GM12878 (cell line): Measurements from ENCODE around the gene SLC36A1. TPM values are rescaled to one million over a fixed set of nuclear protein-coding genes. Genes with fewer than 3 reads are reported as not detected.

Experiments
- ATAC-seq: fragments of 200-7000 bp; cut with Tn5 transposase; 3 replicates; pipeline ENCODE4 v1.9.1; 2020; ENCODE audit warnings: mild to moderate bottlenecking, moderate library complexity
- BruUV-seq: library from RNA; stranded (reverse); fragments of 400-500 nt; replicated peaks from 2 replicates; lab custom pipeline; 2021; lab: Mats Ljungman, UMichigan
- CTCF ChIA-PET: fragments of 300-600 bp; sonication (Branson Sonifier 250); formaldehyde crosslinking; extraction: SDS; loops from one replicate; lab custom pipeline; 2021; ENCODE audit warnings: inconsistent platforms; lab: Yijun Ruan, JAX
- POLR2A ChIA-PET: fragments of 350-600 bp; formaldehyde crosslinking; extraction: SDS; loops from one replicate; lab custom pipeline; 2021; ENCODE audit warnings: inconsistent platforms; lab: Charles Lee
- RAD21 ChIA-PET: fragments of 300-600 bp; sonication (Branson Sonifier 250); formaldehyde crosslinking; loops from one replicate; lab custom pipeline; 2023; ENCODE audit warnings: antibody characterized with exemption; ENCODE audit not compliant: unreplicated experiment; lab: Charles Lee
- SMC1A ChIA-PET: fragments of 300-600 bp; sonication (Branson Sonifier 250); formaldehyde crosslinking; loops from one replicate; lab custom pipeline; 2023; ENCODE audit not compliant: unreplicated experiment, uncharacterized antibody; lab: Charles Lee
- DNase-seq: peaks from one replicate; pipeline ENCODE4 v3.0.0-alpha.2; 2011; ENCODE audit warnings: low read depth, low spot score
- FAIRE-seq: peaks from 3 replicates; lab custom pipeline; 2011; peaks lifted over from hg19 to GRCh38; lab: Jason Lieb, UNC
- H2AFZ ChIP-seq: 2 replicates; pipeline ENCODE4 v1.6.0; 2011; ENCODE audit warnings: low read depth, low read length, control low read depth; ENCODE audit not compliant: control insufficient read depth
- H3K27ac ChIP-seq: 2 replicates; pipeline ENCODE4 v1.5.1; 2011; ENCODE audit warnings: control low read depth; ENCODE audit not compliant: control insufficient read depth, insufficient read depth
- H3K27me3 ChIP-seq, 2 experiments: replicated peaks in 1 of 2; 2 replicates each; pipeline versions ENCODE4 v1.6.0 to v1.6.1; 2011; ENCODE audit warnings: low read length in 1 of 2; ENCODE audit not compliant: control insufficient read depth in 2 of 2, insufficient read depth in 2 of 2
- H3K36me3 ChIP-seq, 2 experiments: 2 replicates each; pipeline ENCODE4 v1.5.1; 2011; ENCODE audit warnings: low read length in 1 of 2; ENCODE audit not compliant: control insufficient read depth in 2 of 2, insufficient read depth in 2 of 2
- H3K4me1 ChIP-seq: 2 replicates; pipeline ENCODE4 v1.6.1; 2011; ENCODE audit warnings: mild to moderate bottlenecking, low read length, moderate library complexity, mixed read lengths; ENCODE audit not compliant: control insufficient read depth, insufficient read depth
- H3K4me2 ChIP-seq: 2 replicates; pipeline ENCODE4 v1.6.0; 2011; ENCODE audit warnings: control low read depth; ENCODE audit not compliant: control insufficient read depth, insufficient read depth
- H3K4me3 ChIP-seq: fragments of 200-600 bp; sonication (generic); 2 replicates; pipeline ENCODE4 v1.5.1; 2016
- H3K79me2 ChIP-seq: 2 replicates; pipeline ENCODE4 v1.6.0; 2011; ENCODE audit warnings: low read length; ENCODE audit not compliant: control insufficient read depth, insufficient read depth
- H3K9ac ChIP-seq: 2 replicates; pipeline ENCODE4 v1.8.0; 2011; ENCODE audit warnings: low read length, control low read depth, mixed read lengths; ENCODE audit not compliant: control insufficient read depth, insufficient read depth
- H3K9me3 ChIP-seq: replicated peaks from 3 replicates; pipeline ENCODE4 v1.5.1; 2011; ENCODE audit warnings: mild to moderate bottlenecking, low read length; ENCODE audit not compliant: control insufficient read depth, insufficient read depth
- H4K20me1 ChIP-seq: 2 replicates; pipeline ENCODE4 v1.6.0; 2011; ENCODE audit not compliant: control insufficient read depth, insufficient read depth
- CREM ChIP-seq: IDR thresholded peaks from 2 replicates; pipeline ENCODE4 v1.6.1; 2014; ENCODE audit warnings: antibody characterized with exemption, low read depth
- ELK1 ChIP-seq: IDR thresholded peaks from 2 replicates; pipeline ENCODE4 v1.6.1; 2012; ENCODE audit warnings: low read depth, low read length, improper control_type of control experiment
- GATAD2B ChIP-seq: fragments of 450-650 bp; conservative IDR thresholded peaks from 2 replicates; pipeline ENCODE4 v1.6.1; 2017; ENCODE audit warnings: low read depth, mild to moderate bottlenecking, moderate library complexity
- HCFC1 ChIP-seq: fragments of 150-350 bp; IDR thresholded peaks from 2 replicates; pipeline ENCODE4 v1.6.1; 2014; ENCODE audit warnings: low read length
- HDAC6 ChIP-seq: fragments of 200-600 bp; sonication (generic); IDR thresholded peaks from one replicate; pipeline ENCODE4 v1.8.0; 2017; ENCODE audit warnings: antibody characterized with exemption; ENCODE audit not compliant: unreplicated experiment
- KLF5 ChIP-seq: fragments of 450-650 bp; IDR thresholded peaks from 2 replicates; pipeline ENCODE4 v1.6.1; 2014; ENCODE audit warnings: mild to moderate bottlenecking; ENCODE audit not compliant: partially characterized antibody
- LARP7 ChIP-seq: fragments of 450-650 bp; IDR thresholded peaks from 2 replicates; pipeline ENCODE4 v1.6.1; 2017; ENCODE audit warnings: mild to moderate bottlenecking
- MEF2B ChIP-seq: fragments of 450-650 bp; IDR thresholded peaks from 2 replicates; pipeline ENCODE4 v1.6.1; 2018; ENCODE audit warnings: mild to moderate bottlenecking, moderate library complexity; ENCODE audit not compliant: partially characterized antibody, poor library complexity, severe bottlenecking
- NFYA ChIP-seq: IDR thresholded peaks from 2 replicates; pipeline ENCODE4 v1.6.1; 2011; ENCODE audit warnings: low read depth, mild to moderate bottlenecking, low read length, improper control_type of control experiment, borderline replicate concordance
- POU2F2 ChIP-seq: IDR thresholded peaks from 3 replicates; pipeline ENCODE4 v1.6.1; 2011; ENCODE audit warnings: low read depth, mild to moderate bottlenecking, low read length, borderline replicate concordance
- RB1 ChIP-seq: fragments of 450-650 bp; formaldehyde crosslinking; IDR thresholded peaks from 2 replicates; pipeline ENCODE4 v1.6.1; 2017; ENCODE audit warnings: mild to moderate bottlenecking, borderline replicate concordance
- SMAD5 ChIP-seq: IDR thresholded peaks from 2 replicates; pipeline ENCODE4 v1.6.1; 2016; ENCODE audit warnings: antibody characterized with exemption, low read depth
- SMC3 ChIP-seq: IDR thresholded peaks from 2 replicates; pipeline ENCODE4 v1.6.1; 2011; ENCODE audit warnings: low read length, improper control_type of control experiment, borderline replicate concordance
- SREBF1 ChIP-seq: IDR thresholded peaks from 2 replicates; pipeline ENCODE4 v1.6.1; 2012; ENCODE audit warnings: mild to moderate bottlenecking, low read length
- SUPT20H ChIP-seq: IDR thresholded peaks from 2 replicates; pipeline ENCODE4 v1.6.1; 2011; ENCODE audit warnings: low read depth, mild to moderate bottlenecking, low read length, moderate library complexity, borderline replicate concordance; ENCODE audit not compliant: control insufficient read depth
- TBL1XR1 ChIP-seq: IDR thresholded peaks from 2 replicates; pipeline ENCODE4 v1.6.1; 2012; ENCODE audit warnings: low read depth, low read length, improper control_type of control experiment
- TCF12 ChIP-seq: IDR thresholded peaks from 2 replicates; pipeline ENCODE4 v1.6.1; 2011; ENCODE audit warnings: low read depth, mild to moderate bottlenecking, low read length
- TCF7 ChIP-seq: IDR thresholded peaks from 2 replicates; pipeline ENCODE4 v1.6.1; 2014; ENCODE audit warnings: antibody characterized with exemption, borderline replicate concordance
- WGBS: methylation state at CpG from one replicate; pipeline ENCODE4 v1.1.6; 2016; ENCODE audit warnings: low lambda C conversion rate; ENCODE audit not compliant: insufficient replicate concordance, insufficient coverage; ENCODE audit errors: missing lambda C conversion rate; 5-methylcytosine and 5-hydroxymethylcytosine counted together
- in situ Hi-C: fragments of 300-500 bp; cut with MboI; formaldehyde crosslinking; loops from 9 replicates; pipeline ENCODE4 v1.14.3; 2018; ENCODE audit warnings: mixed read lengths
- intact Hi-C: fragments of 100-400 bp; cut with micrococcal nuclease; formaldehyde crosslinking; loops from one replicate; pipeline ENCODE4 v1.14.2; 2022; ENCODE audit not compliant: unreplicated experiment
- polyA plus RNA-seq, 11 experiments: library from polyadenylated mRNA; depleted of rRNA in 4 of 11; unstranded in 6 of 11; stranded (reverse) in 5 of 11; fragments of >200 nt; fragmentation: Nextera tagmentation in 4 of 11; fragmentation: Illumina TruSeq in 1 of 11; extraction: Ambion mirVana in 4 of 11; extraction: Trizol in 1 of 11; gene quantifications; 1 replicate in 1 of 11; 2 replicates in 10 of 11; pipeline versions ENCODE4 v1.2.1 to v1.2.3, GENCODE V29; 2011 to 2016; ENCODE audit warnings: inconsistent platforms in 2 of 11, missing spikeins in 2 of 11, low read depth in 1 of 11
- total RNA-seq, 4 experiments: library from RNA; depleted of rRNA in 3 of 4; stranded (reverse); fragments of >200 nt in 3 of 4; fragmentation: Illumina TruSeq in 1 of 4; extraction: Trizol in 1 of 4; gene quantifications; 2 replicates each; pipeline versions ENCODE4 v1.2.1 to v1.2.3, GENCODE V29; 2013 to 2021

Gene SLC36A1
- total and polyA plus RNA-seq, 10 of the 15 experiments (the other 5 are each of a cell fraction or from before 2014, with no cell fraction given) = 0.50 to 8.2 (median 3.5) TPM

DNA sequence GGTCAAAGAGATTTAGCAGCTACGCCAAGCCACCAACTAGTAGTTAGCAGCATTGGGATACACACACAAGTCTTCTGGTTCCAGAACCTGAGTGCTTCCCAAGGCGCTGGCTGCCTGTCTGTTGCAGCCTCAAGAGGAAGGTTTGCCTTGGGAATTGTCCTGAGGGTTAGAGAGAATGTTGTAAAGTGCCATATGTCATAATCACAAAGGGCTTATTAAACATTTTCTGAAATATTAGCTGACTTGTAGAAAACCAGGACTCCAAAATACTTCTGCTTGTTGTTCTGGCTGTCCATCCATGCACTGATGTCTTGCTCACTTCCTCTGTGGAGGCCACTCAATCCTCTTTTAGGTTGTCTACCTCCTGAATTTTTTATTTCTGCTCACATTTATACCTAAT, 46.3 kb downstream of the SLC36A1 start:
- FAIRE-seq = no peak
- Histone ChIP-seq H3K4me2 (no peak overlapping the region), H3K4me1 (peaks cover 5% of the 10 kb centered on the region; the same call in 1 of the 2 replicates), H4K20me1 (no peaks in the 10 kb centered on the region), H3K79me2 (no peaks in the 10 kb centered on the region), H3K9ac (no peak overlapping the region), H3K27ac (no peak overlapping the region), H3K4me3 (no peak overlapping the region), H3K36me3 (peaks cover 0 to 3% of the 10 kb centered on the region in 2 experiments; a peak in 2 of 4 replicates), H3K9me3 (no peaks in the 10 kb centered on the region), H3K27me3 (no peaks in the 10 kb centered on the region), H2AFZ (no peak overlapping the region)
- RAD21 ChIA-PET = interaction anchor here (1.0 kb wide), 1 partner anchor 46 kb away, joined by 3 read pairs; the partner anchor contains the start of gene SLC36A1
- 97% methylated on average over 2 of the region's 2 CpGs for WGBS
- ATAC-seq = no peak
- CTCF ChIA-PET = interaction anchor here (0.7 kb wide), 1 partner anchor 30 kb away, joined by 3 read pairs; no protein-coding TSS in a partner anchor
- SMC1A ChIA-PET = interaction anchor here (1.0 kb wide), 1 partner anchor 158 kb away, joined by 3 read pairs; no protein-coding TSS in a partner anchor
- TF ChIP-seq SMC3 (no peak), HDAC6 (no peak), SREBF1 (no peak)
- intact Hi-C loops = no loop called here
- BruUV-seq = no TSS peak
- POLR2A ChIA-PET = no interaction called here
- DNase-seq = no peak
- in situ Hi-C loops = no loop called here

DNA sequence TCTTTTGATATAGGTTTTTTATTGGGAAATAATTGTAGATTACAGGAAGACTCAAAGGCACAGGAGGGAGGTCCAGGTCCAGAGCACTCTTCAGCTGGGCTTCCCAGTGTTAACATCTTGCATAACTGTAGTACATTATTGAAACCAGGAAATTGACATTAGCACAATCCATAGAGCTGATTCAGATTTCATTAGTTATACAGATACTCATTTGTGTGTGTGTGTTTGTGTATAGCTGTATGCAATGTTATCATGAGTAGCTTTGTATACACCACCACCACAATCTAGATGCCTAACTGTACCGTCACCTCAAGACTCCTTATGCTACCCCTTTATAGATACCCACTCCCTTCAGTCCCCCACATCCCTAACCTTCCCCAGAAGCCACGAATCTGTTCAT, 47.9 kb downstream of the SLC36A1 start:
- ChIA-PET POLR2A (no interaction called here), SMC1A (interaction anchor here (0.5 to 1.1 kb wide), 3 partner anchors 12 to 58 kb away, joined by 3 read pairs; no protein-coding TSS in a partner anchor), RAD21 (no interaction called here), CTCF (interaction anchor here (1.1 kb wide), 1 partner anchor 176 kb away, joined by 3 read pairs; no protein-coding TSS in a partner anchor)
- 58% methylated on average over 2 of the region's 2 CpGs for WGBS
- no peak overlapping the region for H3K9ac ChIP-seq
- peaks cover 5% of the 10 kb centered on the region; the same call in 1 of the 2 replicates for H3K4me1 ChIP-seq
- no peaks in the 10 kb centered on the region; a peak in 2 of 4 replicates for H3K36me3 ChIP-seq
- H3K9me3 ChIP-seq = no peaks in the 10 kb centered on the region
- intact Hi-C loops (loop anchor here (5.0 kb wide), 1 partner anchor 247 kb away; no protein-coding TSS in a partner anchor), in situ Hi-C loops (no loop called here)
- no peak overlapping the region for H3K4me2 ChIP-seq
- no peak overlapping the region for H3K4me3 ChIP-seq
- ATAC-seq = no peak
- H3K27ac ChIP-seq = no peak overlapping the region
- no peak for FAIRE-seq
- H2AFZ ChIP-seq = no peak overlapping the region
- no peaks in the 10 kb centered on the region for H3K27me3 ChIP-seq
- H3K79me2 ChIP-seq = no peaks in the 10 kb centered on the region
- no TSS peak for BruUV-seq
- H4K20me1 ChIP-seq = no peaks in the 10 kb centered on the region
- TF ChIP-seq MEF2B = no peak
- no peak for TF ChIP-seq ELK1
- no peak for TF ChIP-seq GATAD2B
- TF ChIP-seq NFYA = no peak
- TF ChIP-seq POU2F2 = no peak
- TF ChIP-seq RB1 = no peak
- TF ChIP-seq LARP7 = no peak
- no peak for TF ChIP-seq TCF7
- TF ChIP-seq HCFC1 = no peak
- no peak for TF ChIP-seq KLF5
- no peak for TF ChIP-seq TBL1XR1
- no peak for TF ChIP-seq CREM
- TF ChIP-seq TCF12 = no peak
- TF ChIP-seq SUPT20H = no peak
- TF ChIP-seq SMAD5 = no peak
- no peak for DNase-seq
